ENCODE results near the gene GLP2R. TPM values are rescaled to one million over a fixed set of nuclear protein-coding genes. Genes with fewer than 3 reads are reported as not detected.

The GLP2R gene
- total and polyA plus RNA-seq, 2 experiments from 2014 or later, result not detected

- H3K4me3 ChIP-seq, result no peak overlapping the region
- ATAC-seq (no peak), DNase-seq (ENCODE audit: low spot score) (no peak)
- peaks cover 5% of the 10 kb centered on the region; the same call in 1 of the 2 replicates for H3K9me2 ChIP-seq (ENCODE audit: insufficient read depth)
- H3K79me2 ChIP-seq (replicated peaks; ENCODE audit: insufficient read depth), result no peaks in the 10 kb centered on the region
- H4K20me1 ChIP-seq (replicated peaks; ENCODE audit: insufficient read depth), result no peaks in the 10 kb centered on the region
- H3K9me3 Mint-ChIP-seq, result peaks cover 10% of the 10 kb centered on the region; the same call in 1 of the 3 replicates
- H3K27me3 Mint-ChIP-seq (ENCODE audit: insufficient read depth, low read depth, poor library complexity), result no peaks in the 10 kb centered on the region
- no peaks in the 10 kb centered on the region for H3K27me3 ChIP-seq (ENCODE audit: insufficient read depth)
- H3K36me3 ChIP-seq (ENCODE audit: insufficient read depth), result no peaks in the 10 kb centered on the region
- no peak overlapping the region for H2AFZ ChIP-seq
- H3F3A ChIP-seq (replicated peaks; ENCODE audit: low read depth), result no peaks in the 10 kb centered on the region
- no peaks in the 10 kb centered on the region for H3K4me1 ChIP-seq (ENCODE audit: insufficient read depth)
- TF ChIP-seq STAT1 (IDR thresholded peaks at IDR 0.05; ENCODE audit: unreplicated experiment), result no peak
- H3K27ac ChIP-seq (ENCODE audit: low read depth), result no peak overlapping the region
- no peak overlapping the region for H3K27ac Mint-ChIP-seq
- no peak overlapping the region for H3K4me3 Mint-ChIP-seq
- H3K4me1 Mint-ChIP-seq, result peaks cover 4% of the 10 kb centered on the region; the same call in 2 of the 3 replicates
- H3K36me3 Mint-ChIP-seq (ENCODE audit: low read depth), result no peaks in the 10 kb centered on the region
- H3K4me2 ChIP-seq, result no peak overlapping the region
These were observed 48.8 kb upstream of the GLP2R start for GRCh38 chr17:9776911-9777310.

GRCh38 chr17:9780552-9780951 lies 45.2 kb upstream of the GLP2R start:
- Mint-ChIP-seq H3K9me3 (peaks cover 7% of the 10 kb centered on the region; the same call in 1 of the 3 replicates), H3K27me3 (ENCODE audit: insufficient read depth, low read depth, poor library complexity) (no peaks in the 10 kb centered on the region), H3K36me3 (ENCODE audit: low read depth) (no peaks in the 10 kb centered on the region), H3K27ac (no peak overlapping the region), H3K4me3 (no peak overlapping the region), H3K4me1 (peaks cover 4% of the 10 kb centered on the region; the same call in 2 of the 3 replicates)
- no peak for DNase-seq (ENCODE audit: low spot score)
- Histone ChIP-seq H3K79me2 (replicated peaks; ENCODE audit: insufficient read depth) (no peaks in the 10 kb centered on the region), H4K20me1 (replicated peaks; ENCODE audit: insufficient read depth) (no peaks in the 10 kb centered on the region), H2AFZ (no peak overlapping the region), H3K36me3 (ENCODE audit: insufficient read depth) (no peaks in the 10 kb centered on the region), H3K27me3 (ENCODE audit: insufficient read depth) (no peaks in the 10 kb centered on the region), H3K4me1 (ENCODE audit: insufficient read depth) (no peaks in the 10 kb centered on the region), H3K27ac (ENCODE audit: low read depth) (no peak overlapping the region), H3K4me2 (no peak overlapping the region), H3K9me2 (ENCODE audit: insufficient read depth) (peaks cover 5% of the 10 kb centered on the region; the same call in 1 of the 2 replicates), H3K4me3 (no peak overlapping the region), H3F3A (replicated peaks; ENCODE audit: low read depth) (no peaks in the 10 kb centered on the region)
- ATAC-seq, result no peak
- TF ChIP-seq EZH2phosphoT487 (IDR thresholded peaks at IDR 0.05; ENCODE audit: unreplicated experiment) (no peak), CREB1 (CRISPR knock-in tag; IDR thresholded peaks at IDR 0.05; ENCODE audit: low read depth) (no peak), EZH2 (IDR thresholded peaks at IDR 0.05; ENCODE audit: low read depth, unreplicated experiment) (no peak), JUNB (IDR thresholded peaks at IDR 0.05; ENCODE audit: unreplicated experiment) (no peak), ZNF331 (CRISPR knock-in tag; IDR thresholded peaks at IDR 0.05; ENCODE audit: low read depth) (no peak), CTCF (conservative IDR thresholded peaks at IDR 0.05; ENCODE audit: low read depth in 2 of 2) (no peak)

GRCh38 chr17:9783050-9783449 lies 42.7 kb upstream of the GLP2R start:
- Histone ChIP-seq H3K27me3 (ENCODE audit: insufficient read depth) (no peaks in the 10 kb centered on the region), H3K9me2 (ENCODE audit: insufficient read depth) (peaks cover 5% of the 10 kb centered on the region; the same call in 1 of the 2 replicates), H3K4me1 (ENCODE audit: insufficient read depth) (no peaks in the 10 kb centered on the region), H2AFZ (no peak overlapping the region), H3K27ac (ENCODE audit: low read depth) (no peak overlapping the region), H3F3A (replicated peaks; ENCODE audit: low read depth) (no peaks in the 10 kb centered on the region), H3K36me3 (ENCODE audit: insufficient read depth) (no peaks in the 10 kb centered on the region), H3K4me3 (no peak overlapping the region), H3K79me2 (replicated peaks; ENCODE audit: insufficient read depth) (no peaks in the 10 kb centered on the region), H4K20me1 (replicated peaks; ENCODE audit: insufficient read depth) (no peaks in the 10 kb centered on the region), H3K4me2 (no peak overlapping the region)
- Mint-ChIP-seq H3K36me3 (ENCODE audit: low read depth) (no peaks in the 10 kb centered on the region), H3K4me1 (no peaks in the 10 kb centered on the region), H3K9me3 (no peaks in the 10 kb centered on the region), H3K27ac (no peak overlapping the region), H3K4me3 (no peak overlapping the region), H3K27me3 (ENCODE audit: insufficient read depth, low read depth, poor library complexity) (no peaks in the 10 kb centered on the region)
- no peak for DNase-seq (ENCODE audit: low spot score)
- no peak for ATAC-seq
- TF ChIP-seq ZNF331 (CRISPR knock-in tag; IDR thresholded peaks at IDR 0.05; ENCODE audit: low read depth) (no peak), CREB1 (CRISPR knock-in tag; IDR thresholded peaks at IDR 0.05; ENCODE audit: low read depth) (no peak), EZH2phosphoT487 (IDR thresholded peaks at IDR 0.05; ENCODE audit: unreplicated experiment) (no peak), STAT1 (IDR thresholded peaks at IDR 0.05; ENCODE audit: unreplicated experiment) (no peak), CTCF (conservative IDR thresholded peaks at IDR 0.05; ENCODE audit: low read depth in 2 of 2) (no peak), NANOG (IDR thresholded peaks at IDR 0.05; ENCODE audit: borderline replicate concordance) (no peak), POLR2AphosphoS5 (IDR thresholded peaks at IDR 0.05; ENCODE audit: low read depth) (no peak), ZNF114 (CRISPR knock-in tag; IDR thresholded peaks at IDR 0.05) (no peak), JUNB (IDR thresholded peaks at IDR 0.05; ENCODE audit: unreplicated experiment) (no peak), EZH2 (IDR thresholded peaks at IDR 0.05; ENCODE audit: low read depth, unreplicated experiment) (no peak)
- TF ChIP-seq, protein P1, sequence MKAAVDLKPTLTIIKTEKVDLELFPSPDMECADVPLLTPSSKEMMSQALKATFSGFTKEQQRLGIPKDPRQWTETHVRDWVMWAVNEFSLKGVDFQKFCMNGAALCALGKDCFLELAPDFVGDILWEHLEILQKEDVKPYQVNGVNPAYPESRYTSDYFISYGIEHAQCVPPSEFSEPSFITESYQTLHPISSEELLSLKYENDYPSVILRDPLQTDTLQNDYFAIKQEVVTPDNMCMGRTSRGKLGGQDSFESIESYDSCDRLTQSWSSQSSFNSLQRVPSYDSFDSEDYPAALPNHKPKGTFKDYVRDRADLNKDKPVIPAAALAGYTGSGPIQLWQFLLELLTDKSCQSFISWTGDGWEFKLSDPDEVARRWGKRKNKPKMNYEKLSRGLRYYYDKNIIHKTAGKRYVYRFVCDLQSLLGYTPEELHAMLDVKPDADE (IDR thresholded peaks at IDR 0.05), result no peak
